Activated naive CD8-positive, alpha-beta T cell treated with anti-CD3 and anti-CD28 coated beads, Interleukin-2, amount 10 ng/mL, durations not matched to agents 7 days and 5 days (primary cell): ENCODE measurements around the gene DNAJA3. TPM values are rescaled to one million over a fixed set of nuclear protein-coding genes. Genes with fewer than 3 reads are reported as not detected.

Experiments
- ATAC-seq: fragments of 150-1000 bp; cut with Tn5 transposase; one replicate; pipeline ENCODE4 v1.10.0; 2021; ENCODE audit warnings: low read depth, moderate library complexity
- POLR2A ChIA-PET: fragments of 350-600 bp; sonication (Branson Sonifier 250); formaldehyde crosslinking; loops from one replicate; lab custom pipeline; 2021; ENCODE audit warnings: antibody characterized with exemption; lab: Charles Lee
- DNase-seq: peaks from one replicate; pipeline ENCODE4 v3.0.0; 2021
- H3K27ac Mint-ChIP-seq: one replicate; pipeline ENCODE4 v1.8.0; 2022; ENCODE audit warnings: mild to moderate bottlenecking, mixed read lengths
- H3K27me3 Mint-ChIP-seq: one replicate; pipeline ENCODE4 v1.8.0; 2022; ENCODE audit warnings: mild to moderate bottlenecking, moderate library complexity, mixed read lengths
- H3K36me3 Mint-ChIP-seq: one replicate; pipeline ENCODE4 v1.8.0; 2021; ENCODE audit warnings: mild to moderate bottlenecking, mixed read lengths
- H3K4me1 Mint-ChIP-seq: one replicate; pipeline ENCODE4 v1.8.0; 2021; ENCODE audit warnings: mixed read lengths
- H3K4me3 Mint-ChIP-seq: one replicate; pipeline ENCODE4 v1.8.0; 2022; ENCODE audit warnings: mild to moderate bottlenecking, moderate library complexity, mixed read lengths
- H3K9me3 Mint-ChIP-seq: one replicate; pipeline ENCODE4 v1.8.0; 2021; ENCODE audit warnings: mixed read lengths
- total RNA-seq, 2 experiments: library from RNA; stranded (reverse); gene quantifications; one replicate each; pipeline ENCODE4 v1.2.3, GENCODE V29; 2021

Gene DNAJA3
- total RNA-seq, 2 experiments from 2014 or later: 52.2 to 62.2 TPM

DNA sequence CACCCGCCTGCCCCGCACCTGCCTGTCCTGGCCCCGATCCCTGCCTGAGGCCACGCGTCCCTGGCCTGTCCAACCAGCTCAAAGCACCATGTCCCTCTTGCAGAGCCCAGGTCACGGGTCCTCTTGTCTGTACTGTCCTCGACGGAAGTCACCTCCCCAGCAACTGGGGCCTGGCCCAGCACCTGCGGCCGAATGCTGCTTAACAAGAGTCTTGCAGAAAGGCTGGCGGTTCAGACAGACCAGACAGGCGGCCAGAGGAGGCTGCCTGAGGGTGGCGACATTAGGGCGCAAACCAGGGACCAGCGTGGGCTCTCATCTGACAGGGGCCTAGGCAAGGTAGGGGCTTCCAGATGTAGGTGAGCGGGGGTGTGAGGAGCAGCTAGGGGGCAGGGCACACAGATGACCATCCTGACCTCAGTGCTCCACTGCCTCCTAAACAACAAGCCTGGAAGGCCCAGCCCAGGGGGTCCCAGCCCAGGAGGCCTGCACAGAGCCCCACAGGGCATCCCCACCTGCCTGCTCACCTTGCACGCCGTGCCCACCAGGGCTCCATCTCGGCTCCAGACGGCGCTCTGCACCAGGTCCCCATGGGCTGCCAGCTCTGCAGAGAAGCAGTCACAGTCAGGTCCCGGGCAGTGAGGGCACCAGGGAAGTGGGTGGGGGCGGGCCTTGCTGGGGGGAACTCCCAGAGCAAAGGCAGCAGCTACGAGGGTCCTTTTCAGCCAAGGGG, 20.5 kb upstream of the DNAJA3 start:
- Mint-ChIP-seq H3K4me3 (no peak overlapping the region), H3K27me3 (no peaks in the 10 kb centered on the region), H3K4me1 (peaks cover 7% of the 10 kb centered on the region), H3K27ac (no peak overlapping the region), H3K36me3 (peaks cover 8% of the 10 kb centered on the region), H3K9me3 (no peaks in the 10 kb centered on the region)
- ATAC-seq (no peak), DNase-seq (peak; percentile 32)
- POLR2A ChIA-PET: interaction anchor here (1.1 kb wide), 1 partner anchor 12 kb away, joined by 3 read pairs; the partner anchor contains the start of gene CORO7

- H3K27me3 Mint-ChIP-seq: no peaks in the 10 kb centered on the region
- peaks cover 15% of the 10 kb centered on the region for H3K36me3 Mint-ChIP-seq
- DNase-seq (no peak), ATAC-seq (no peak)
- H3K4me1 Mint-ChIP-seq: peaks cover 12% of the 10 kb centered on the region
- POLR2A ChIA-PET: no interaction called here
- no peak overlapping the region for H3K4me3 Mint-ChIP-seq
- H3K9me3 Mint-ChIP-seq: no peaks in the 10 kb centered on the region
- H3K27ac Mint-ChIP-seq: no peak overlapping the region
Observed at GRCh38 chr16:4407543-4408322, 17.9 kb upstream of the DNAJA3 start.

- H3K27ac Mint-ChIP-seq: no peak overlapping the region
- H3K27me3 Mint-ChIP-seq: no peaks in the 10 kb centered on the region
- ATAC-seq (no peak), DNase-seq (no peak)
- POLR2A ChIA-PET: no interaction called here
- no peak overlapping the region for H3K4me3 Mint-ChIP-seq
- peaks cover 19% of the 10 kb centered on the region for H3K36me3 Mint-ChIP-seq
- H3K4me1 Mint-ChIP-seq: peaks cover 12% of the 10 kb centered on the region
- H3K9me3 Mint-ChIP-seq: no peaks in the 10 kb centered on the region
Observed at GRCh38 chr16:4408323-4408690, 17.4 kb upstream of the DNAJA3 start.

- no peak overlapping the region for H3K4me3 Mint-ChIP-seq
- H3K9me3 Mint-ChIP-seq: no peaks in the 10 kb centered on the region
- peaks cover 23% of the 10 kb centered on the region for H3K36me3 Mint-ChIP-seq
- no peak overlapping the region for H3K27ac Mint-ChIP-seq
- POLR2A ChIA-PET: no interaction called here
- ATAC-seq: no peak
- no peaks in the 10 kb centered on the region for H3K27me3 Mint-ChIP-seq
- DNase-seq: no peak
- peaks cover 19% of the 10 kb centered on the region for H3K4me1 Mint-ChIP-seq
Observed at GRCh38 chr16:4409081-4409932, 16.4 kb upstream of the DNAJA3 start.

GRCh38 chr16:4410335-4411075, 15.2 kb upstream of the DNAJA3 start:
- ATAC-seq (no peak), DNase-seq (no peak)
- H3K27me3 Mint-ChIP-seq: no peaks in the 10 kb centered on the region
- POLR2A ChIA-PET: interaction anchor here (0.5 kb wide), 1 partner anchor 77 kb away, joined by 3 read pairs; no protein-coding TSS in a partner anchor
- no peak overlapping the region for H3K4me3 Mint-ChIP-seq
- H3K36me3 Mint-ChIP-seq: peaks cover 25% of the 10 kb centered on the region
- peak overlapping the region; percentile 11 for H3K27ac Mint-ChIP-seq
- peaks cover 25% of the 10 kb centered on the region for H3K4me1 Mint-ChIP-seq
- no peaks in the 10 kb centered on the region for H3K9me3 Mint-ChIP-seq

GRCh38 chr16:4411684-4412083, 14.0 kb upstream of the DNAJA3 start:
- H3K9me3 Mint-ChIP-seq: no peaks in the 10 kb centered on the region
- DNase-seq: no peak
- H3K4me1 Mint-ChIP-seq: peaks cover 25% of the 10 kb centered on the region
- ATAC-seq: no peak
- H3K27me3 Mint-ChIP-seq: no peaks in the 10 kb centered on the region
- H3K4me3 Mint-ChIP-seq: no peak overlapping the region
- H3K36me3 Mint-ChIP-seq: peaks cover 25% of the 10 kb centered on the region
- POLR2A ChIA-PET: no interaction called here
- no peak overlapping the region for H3K27ac Mint-ChIP-seq

DNA sequence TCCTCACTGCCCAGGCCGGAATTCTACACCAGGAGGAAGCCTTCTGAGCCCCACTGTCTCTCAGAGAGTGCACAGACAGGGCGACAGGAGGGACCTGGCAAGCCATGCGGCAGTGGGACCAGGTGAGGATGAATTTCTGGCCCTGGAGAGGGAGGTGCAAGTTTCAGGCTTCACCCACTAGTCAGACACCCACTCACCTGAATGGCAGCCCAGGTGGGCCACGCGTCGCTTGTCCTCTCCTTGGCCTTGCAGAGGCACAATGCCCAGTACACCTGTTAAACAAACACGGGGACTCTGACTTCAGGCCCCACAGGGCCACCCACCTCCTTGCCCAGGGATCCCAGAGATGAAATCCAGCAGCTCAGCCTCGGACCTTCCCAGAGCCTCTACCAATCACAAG, 13.5 kb upstream of the DNAJA3 start:
- H3K9me3 Mint-ChIP-seq: no peaks in the 10 kb centered on the region
- no peak overlapping the region for H3K27ac Mint-ChIP-seq
- DNase-seq (no peak), ATAC-seq (no peak)
- peaks cover 25% of the 10 kb centered on the region for H3K36me3 Mint-ChIP-seq
- no peaks in the 10 kb centered on the region for H3K27me3 Mint-ChIP-seq
- peaks cover 27% of the 10 kb centered on the region for H3K4me1 Mint-ChIP-seq
- POLR2A ChIA-PET: no interaction called here
- H3K4me3 Mint-ChIP-seq: no peak overlapping the region

GRCh38 chr16:4412854-4413253, 12.8 kb upstream of the DNAJA3 start:
- POLR2A ChIA-PET: no interaction called here
- no peaks in the 10 kb centered on the region for H3K27me3 Mint-ChIP-seq
- no peak overlapping the region for H3K27ac Mint-ChIP-seq
- peaks cover 27% of the 10 kb centered on the region for H3K4me1 Mint-ChIP-seq
- no peak overlapping the region for H3K4me3 Mint-ChIP-seq
- peaks cover 25% of the 10 kb centered on the region for H3K36me3 Mint-ChIP-seq
- DNase-seq: no peak
- H3K9me3 Mint-ChIP-seq: no peaks in the 10 kb centered on the region
- ATAC-seq: no peak

DNA sequence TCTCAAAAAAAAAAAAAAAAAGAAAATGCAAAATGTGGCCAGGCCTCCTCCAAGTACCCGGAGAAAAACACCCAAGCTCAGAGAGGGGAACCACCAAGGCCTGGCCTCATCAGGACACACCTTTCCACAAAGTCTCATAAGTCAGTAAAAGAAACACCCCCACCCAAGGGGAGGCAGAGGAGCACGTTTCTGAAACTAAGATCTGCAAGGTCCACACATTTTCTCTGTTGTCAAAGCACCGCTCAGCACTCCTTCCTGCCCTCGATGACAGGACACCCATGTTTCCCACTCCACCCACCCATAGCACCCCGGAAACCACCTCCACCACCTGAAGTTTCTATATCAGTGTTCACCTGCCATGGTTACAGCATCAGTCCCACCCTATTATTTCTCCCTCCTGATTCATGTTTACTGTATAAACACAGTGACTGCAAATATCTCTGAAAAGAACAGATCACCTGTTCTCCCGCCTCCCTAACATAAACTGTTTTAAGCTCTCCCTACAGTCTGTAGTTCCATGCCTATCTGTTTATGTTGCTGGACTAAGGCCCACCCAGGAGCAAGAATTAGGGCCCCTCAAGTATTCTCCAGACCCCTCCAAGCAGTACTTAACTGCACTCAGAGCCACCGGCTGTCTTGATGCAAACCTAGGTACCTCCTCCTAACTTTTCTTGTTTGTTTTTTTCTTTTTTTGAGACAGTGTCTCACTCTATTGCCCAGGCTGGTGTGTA, 11.3 kb upstream of the DNAJA3 start:
- peak overlapping the region; percentile 96 for H3K27ac Mint-ChIP-seq
- peak; percentile 62 for ATAC-seq
- H3K4me3 Mint-ChIP-seq: peak overlapping the region; percentile 92
- H3K36me3 Mint-ChIP-seq: peaks cover 25% of the 10 kb centered on the region
- POLR2A ChIA-PET: interaction anchor here (0.7 to 4.2 kb wide), 11 partner anchors 12 to 318 kb away, joined by 3 to 41 read pairs (median 5); partner anchors contain the start of genes DNAJA3, HMOX2 and NMRAL1
- H3K27me3 Mint-ChIP-seq: no peaks in the 10 kb centered on the region
- peak; percentile 64 for DNase-seq
- no peaks in the 10 kb centered on the region for H3K9me3 Mint-ChIP-seq
- peaks cover 27% of the 10 kb centered on the region for H3K4me1 Mint-ChIP-seq

- peak; percentile 80 for DNase-seq
- H3K4me1 Mint-ChIP-seq: peaks cover 26% of the 10 kb centered on the region
- ATAC-seq: peak; percentile 16
- H3K9me3 Mint-ChIP-seq: no peaks in the 10 kb centered on the region
- H3K4me3 Mint-ChIP-seq: peak overlapping the region; percentile 92
- no peaks in the 10 kb centered on the region for H3K27me3 Mint-ChIP-seq
- H3K36me3 Mint-ChIP-seq: peaks cover 21% of the 10 kb centered on the region
- POLR2A ChIA-PET: interaction anchor here (0.8 to 4.2 kb wide), 14 partner anchors 11 to 353 kb away, joined by 3 to 41 read pairs (median 4); partner anchors contain the start of genes DNAJA3, HMOX2, NMRAL1 and PAM16
- H3K27ac Mint-ChIP-seq: peak overlapping the region; percentile 96
Observed at GRCh38 chr16:4415538-4416199, 10.0 kb upstream of the DNAJA3 start.

DNA sequence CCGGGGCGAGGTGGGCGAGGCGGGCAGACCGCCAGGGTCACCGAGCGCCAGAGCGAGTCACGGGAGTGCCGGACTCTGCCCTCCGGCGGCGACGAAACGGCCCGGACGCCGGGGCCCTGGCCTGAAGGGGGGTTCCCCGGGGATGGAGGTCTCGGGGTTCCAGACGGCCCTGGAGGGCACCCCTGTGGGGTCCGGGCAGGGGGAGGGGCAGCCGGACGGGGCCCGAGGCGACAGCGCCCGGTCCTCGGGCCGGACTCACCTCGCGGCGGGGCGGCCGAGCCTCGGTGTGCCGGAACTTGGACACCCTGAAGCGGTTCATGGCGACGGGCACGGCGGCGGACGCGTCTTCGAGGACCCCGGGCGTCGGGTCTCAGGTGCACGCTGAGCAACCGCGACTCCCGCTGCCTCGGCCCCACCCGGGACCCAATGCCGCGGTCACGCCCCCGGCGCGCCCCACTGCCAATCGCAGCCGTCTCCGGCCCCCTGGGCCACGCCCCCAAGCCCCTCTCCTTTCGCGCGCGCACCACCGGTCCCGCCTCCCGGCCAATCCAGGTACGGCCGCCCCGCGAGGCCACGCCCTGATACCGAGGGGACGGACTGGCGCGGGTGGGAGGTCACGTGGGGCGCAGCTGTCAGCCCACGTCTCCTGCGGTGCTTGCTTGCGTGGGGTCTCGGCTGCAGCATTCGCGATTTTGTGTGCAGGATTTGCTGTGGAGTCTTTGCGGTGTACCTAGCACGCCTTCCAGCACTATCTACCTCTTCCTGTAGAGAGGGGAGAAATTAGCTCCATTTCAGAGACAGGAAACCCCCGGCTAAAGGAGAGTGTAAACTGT, 9.3 kb upstream of the DNAJA3 start, which contains the start of gene CORO7:
TSS of gene CORO7 (minus strand) at position 397 of the 833 bp plus-strand sequence. CDS start at position 319, 78 bp downstream.
- POLR2A ChIA-PET: interaction anchor here (0.5 to 4.2 kb wide), 15 partner anchors 10 to 352 kb away, joined by 3 to 41 read pairs (median 4); partner anchors contain the start of genes DNAJA3, HMOX2, NMRAL1 and PAM16

More for the DNA sequence above, 9.3 kb upstream of the DNAJA3 start, which contains the start of gene CORO7:
- Mint-ChIP-seq H3K27me3 (no peaks in the 10 kb centered on the region), H3K4me3 (peak within 1 kb of the TSS; percentile 92), H3K27ac (peak within 1 kb of the TSS; percentile 96), H3K9me3 (no peaks in the 10 kb centered on the region), H3K36me3 (peaks cover 17% of the 10 kb centered on the region), H3K4me1 (peaks cover 22% of the 10 kb centered on the region)
- DNase-seq (peak; percentile 99), ATAC-seq (peak; percentile 69)
